Adrenal gland (tissue), 12 donors: ENCODE data around the gene IGSF9. TPM values are rescaled to one million over a fixed set of nuclear protein-coding genes. Genes with fewer than 3 reads are reported as not detected.

ENCODE experiments used
- DNase-seq, 7 donors: peaks; one replicate each; pipeline ENCODE4 v3.0.0-alpha.2; 2019 to 2020
- H3K27ac ChIP-seq, 5 donors: fragments of 200-600 bp; sonication (generic) in 4 of 5; 1 replicate in 3 of 5; 2 replicates in 2 of 5; pipeline versions ENCODE4 v1.5.1 to v1.8.0; 2016 to 2020; ENCODE audit warnings: mild to moderate bottlenecking in 1 of 5
- H3K27me3 ChIP-seq: fragments of 200-600 bp; 2 replicates; pipeline ENCODE4 v1.8.0; 2021
- H3K36me3 ChIP-seq, 2 donors: fragments of 200-600 bp; replicated peaks in 1 of 2; 1 replicate in 1 of 2; 2 replicates in 1 of 2; pipeline versions ENCODE4 v1.5.1 to v1.8.0; 2018 to 2022
- H3K4me1 ChIP-seq, 2 donors: fragments of 200-600 bp; replicated peaks in 1 of 2; 1 replicate in 1 of 2; 2 replicates in 1 of 2; pipeline versions ENCODE4 v1.5.1 to v1.8.0; 2018 to 2021
- H3K4me3 ChIP-seq, 4 donors: fragments of 200-600 bp; sonication (generic) in 3 of 4; one replicate each; pipeline ENCODE4 v1.5.1; 2016 to 2018
- H3K9me3 ChIP-seq, 3 donors: fragments of 200-600 bp; sonication (generic) in 1 of 3; replicated peaks in 1 of 3; 1 replicate in 2 of 3; 2 replicates in 1 of 3; pipeline versions ENCODE4 v1.5.1 to v1.8.0; 2016 to 2021
- CTCF ChIP-seq, 6 experiments: fragments of 450-650 bp in 4 of 6; fragments of 200-600 bp in 2 of 6; sonication (generic) in 1 of 6; IDR thresholded peaks; 1 replicate in 5 of 6; 2 replicates in 1 of 6; pipeline versions ENCODE4 v1.5.1 to v1.8.0; 2016 to 2021; ENCODE audit warnings: antibody characterized with exemption in 6 of 6, mild to moderate bottlenecking in 2 of 6, moderate library complexity in 1 of 6
- POLR2A ChIP-seq, 2 donors: fragments of 450-650 bp; IDR thresholded peaks; one replicate each; pipeline ENCODE4 v1.6.1; 2017; ENCODE audit warnings: antibody characterized with exemption in 2 of 2, mild to moderate bottlenecking in 2 of 2, moderate library complexity in 1 of 2
- WGBS, 4 donors: extraction: QIAGEN DNeasy Blood & Tissue Kit in 2 of 4; methylation state at CpG; one replicate each; pipeline versions ENCODE4 v1.1.5 to v1.1.7; 2013 to 2017; 5-methylcytosine and 5-hydroxymethylcytosine counted together
- intact Hi-C, 2 donors: fragments of 100-400 bp; cut with DNase I; formaldehyde crosslinking; loops; one replicate each; pipeline versions ENCODE4 v1.14.1 to v1.15.0; 2022 to 2023
- polyA plus RNA-seq, 3 donors: library from polyadenylated mRNA; stranded (reverse); fragments of 200-250 nt in 2 of 3; fragments of 350-450 nt in 1 of 3; fragmentation: Illumina TruSeq in 1 of 3; extraction: RNeasy Lipid Tissue Mini Kit (QIAGEN cat#74804) in 1 of 3; gene quantifications; one replicate each; pipeline ENCODE4 v1.2.3, GENCODE V29; 2013 to 2014
- total RNA-seq, 9 donors: library from RNA; depleted of rRNA in 4 of 9; stranded (reverse); fragments of >200 nt in 4 of 9; fragments of 120-200 nt in 1 of 9; fragmentation: NEBNext Ultra II Directional in 1 of 9; extraction: Animal tissue kit (Norgen Biotek cat#: 25700) in 1 of 9; gene quantifications; one replicate each; pipeline versions ENCODE4 v1.1.0 to v1.2.4, GENCODE V29; 2013 to 2023
- donor health status: healthy with polysubstance abuse.
- donor health status: Bipolar disorder and iron deficiency.
- donor health status: DM: yes; HTN: yes; CAD: no.
- donor health status: DM: no; HTN: no; CAD: no.
- donor health status: DM: no; HTN: no; CAD: no.
- donor health status: DM: yes; HTN: yes; CAD: no.

Gene IGSF9
- total and polyA plus RNA-seq, 12 donors: 0.10 to 0.32 (median 0.19) TPM; not detected in 6

- H3K4me1 ChIP-seq: peaks cover 8 to 21% of the 10 kb centered on the region in 2 donors
- peak overlapping the region in 2 of 5 donors; percentile 68 to 82 for H3K27ac ChIP-seq
- no peaks in the 10 kb centered on the region for H3K27me3 ChIP-seq
- no peak overlapping the region for H3K4me3 ChIP-seq
- 79 to 84% (median 82%) methylated on average over 7 to 8 of the region's 8 CpGs for WGBS, 4 donors
- H3K36me3 ChIP-seq: no peaks in the 10 kb centered on the region
- H3K9me3 ChIP-seq: no peaks in the 10 kb centered on the region
- DNase-seq: no peak
- TF ChIP-seq CTCF (IDR thresholded peaks at IDR 0.05): no peak
- no peak for TF ChIP-seq POLR2A (IDR thresholded peaks at IDR 0.05)
- intact Hi-C loops: loop anchor here in 1 of 2 donors (2.0 kb wide), 1 partner anchor 90 kb away; no protein-coding TSS in a partner anchor
Measured at GRCh38 chr1:159890390-159890789, 55.0 kb downstream of the IGSF9 start.

DNA sequence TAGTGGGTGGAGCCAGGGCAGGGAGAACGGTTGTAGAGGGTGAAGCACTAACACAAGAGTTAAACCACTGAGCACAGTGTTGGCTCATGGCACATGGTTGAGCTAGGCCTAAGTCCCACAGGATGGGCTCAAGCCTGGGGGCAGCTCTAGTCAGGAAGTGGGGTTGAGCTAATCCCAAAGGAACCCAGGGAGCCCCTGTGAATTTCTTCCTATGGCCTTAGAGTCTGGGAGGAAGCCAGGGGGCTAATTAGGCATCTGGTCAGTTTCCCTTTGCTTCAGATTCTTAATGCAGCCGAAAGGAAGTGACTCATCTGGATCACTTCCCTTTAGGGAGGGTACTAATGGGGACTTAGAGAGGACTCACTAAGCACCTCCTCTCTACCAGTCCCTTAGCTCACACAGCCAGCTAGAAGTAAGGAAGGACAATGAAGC lies 55.6 kb downstream of the IGSF9 start:
- DNase-seq: peak; percentile 26 to 69 (median 41)
- TF ChIP-seq CTCF (IDR thresholded peaks at IDR 0.05) (no peak), POLR2A (IDR thresholded peaks at IDR 0.05) (peak in 1 of 2 donors; percentile 16)
- intact Hi-C loops: loop anchor here (2.0 kb wide), 1 partner anchor 89 kb away; no protein-coding TSS in a partner anchor
- no peaks in the 10 kb centered on the region for H3K27me3 ChIP-seq
- H3K4me3 ChIP-seq: no peak overlapping the region
- peak overlapping the region in 3 of 5 donors; percentile 22 to 82 (median 68) for H3K27ac ChIP-seq
- no peaks in the 10 kb centered on the region for H3K9me3 ChIP-seq
- H3K4me1 ChIP-seq: peaks cover 8 to 21% of the 10 kb centered on the region in 2 donors
- WGBS, 4 donors: 0 to 37% (median 30%) methylated on average over 1 to 2 of the region's 2 CpGs
- no peaks in the 10 kb centered on the region for H3K36me3 ChIP-seq

DNA sequence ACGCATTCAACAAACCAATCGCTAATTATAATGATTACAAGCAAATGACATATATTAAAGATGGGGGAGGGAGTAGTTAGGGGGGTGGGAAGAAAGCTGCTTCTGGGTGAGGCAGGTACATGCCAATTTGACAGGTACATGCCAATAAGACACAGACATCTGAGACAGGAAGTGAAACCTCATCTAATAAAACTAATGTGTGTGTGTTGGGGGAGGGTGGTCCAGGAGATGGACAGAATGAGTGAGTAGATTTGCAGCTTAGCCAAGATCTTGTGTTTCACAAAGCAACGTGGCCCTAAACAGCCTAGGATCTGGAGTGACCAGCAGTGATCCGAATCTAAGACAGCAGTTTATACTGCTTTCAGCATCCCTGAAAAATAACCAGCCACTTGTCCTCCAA lies 56.2 kb downstream of the IGSF9 start:
- intact Hi-C loops: loop anchor here in 1 of 2 donors (2.0 kb wide), 1 partner anchor 88 kb away; no protein-coding TSS in a partner anchor
- WGBS, 4 donors: 91 to 98% (median 94%) methylated on average over 4 of the region's 4 CpGs
- H3K36me3 ChIP-seq: no peaks in the 10 kb centered on the region
- DNase-seq: no peak
- no peak for TF ChIP-seq CTCF (IDR thresholded peaks at IDR 0.05)
- TF ChIP-seq POLR2A (IDR thresholded peaks at IDR 0.05): no peak
- H3K27me3 ChIP-seq: no peaks in the 10 kb centered on the region
- peak overlapping the region in 3 of 5 donors; percentile 22 to 82 (median 68) for H3K27ac ChIP-seq
- no peak overlapping the region for H3K4me3 ChIP-seq
- no peaks in the 10 kb centered on the region for H3K9me3 ChIP-seq
- H3K4me1 ChIP-seq: peaks cover 8 to 21% of the 10 kb centered on the region in 2 donors

GRCh38 chr1:159884296-159884695 lies 61.1 kb downstream of the IGSF9 start:
- no peak overlapping the region for H3K27ac ChIP-seq
- no peak for DNase-seq
- H3K4me1 ChIP-seq: peaks cover 5 to 6% of the 10 kb centered on the region in 2 donors
- TF ChIP-seq CTCF (IDR thresholded peaks at IDR 0.05): no peak
- TF ChIP-seq POLR2A (IDR thresholded peaks at IDR 0.05): no peak
- intact Hi-C loops: no loop called here
- no peaks in the 10 kb centered on the region for H3K27me3 ChIP-seq
- no peak overlapping the region for H3K4me3 ChIP-seq
- H3K36me3 ChIP-seq: no peaks in the 10 kb centered on the region
- no peaks in the 10 kb centered on the region for H3K9me3 ChIP-seq
- 82 to 84% (median 83%) methylated on average over 8 of the region's 8 CpGs for WGBS, 4 donors
